Left kidney (tissue), 1 donor: ENCODE measurements around the gene TAS2R7. TPM values are rescaled to one million over a fixed set of nuclear protein-coding genes. Genes with fewer than 3 reads are reported as not detected.

ENCODE experiments used
- polyA plus RNA-seq: library from polyadenylated mRNA; unstranded; fragments of 120-200 nt; gene quantifications from one replicate; pipeline ENCODE4 v1.2.1, GENCODE V29; 2013; ENCODE audit not compliant: insufficient read length

The TAS2R7 gene
- polyA plus RNA-seq, 1 donor = not detected

Other genes starting within 250 kb of the TAS2R7 start
- 43.7 TPM for gene MAGOHB, start 189.0 kb downstream of the TAS2R7 start, polyA plus RNA-seq
- 0.83 TPM for gene STYK1, start 128.6 kb downstream of the TAS2R7 start, polyA plus RNA-seq
- gene YBX3, start 79.3 kb downstream of the TAS2R7 start, polyA plus RNA-seq = 233 TPM
- gene TAS2R8, start 4.7 kb upstream of the TAS2R7 start, polyA plus RNA-seq = not detected
- not detected for gene TAS2R9, start 7.5 kb upstream of the TAS2R7 start, polyA plus RNA-seq
- 4.4 TPM for gene TAS2R10, start 23.7 kb upstream of the TAS2R7 start, polyA plus RNA-seq
- gene PRR4, start 46.8 kb upstream of the TAS2R7 start, polyA plus RNA-seq = 10.7 TPM
- gene PRH1, start 81.6 kb upstream of the TAS2R7 start, polyA plus RNA-seq = 14.6 TPM
- 0.12 TPM for gene TAS2R13, start 106.9 kb upstream of the TAS2R7 start, polyA plus RNA-seq
- 0.50 TPM for gene PRH2, start 126.6 kb upstream of the TAS2R7 start, polyA plus RNA-seq
- gene TAS2R14, start 136.6 kb upstream of the TAS2R7 start, polyA plus RNA-seq = 5.3 TPM
- 0.18 TPM for gene TAS2R50, start 184.3 kb upstream of the TAS2R7 start, polyA plus RNA-seq
- 3.2 TPM for gene TAS2R20, start 195.7 kb upstream of the TAS2R7 start, polyA plus RNA-seq
- gene TAS2R19, start 220.0 kb upstream of the TAS2R7 start, polyA plus RNA-seq = 1.9 TPM
- 2.2 TPM for gene TAS2R31, start 228.8 kb upstream of the TAS2R7 start, polyA plus RNA-seq